ENCODE data around the gene GSTK1.

DNA sequence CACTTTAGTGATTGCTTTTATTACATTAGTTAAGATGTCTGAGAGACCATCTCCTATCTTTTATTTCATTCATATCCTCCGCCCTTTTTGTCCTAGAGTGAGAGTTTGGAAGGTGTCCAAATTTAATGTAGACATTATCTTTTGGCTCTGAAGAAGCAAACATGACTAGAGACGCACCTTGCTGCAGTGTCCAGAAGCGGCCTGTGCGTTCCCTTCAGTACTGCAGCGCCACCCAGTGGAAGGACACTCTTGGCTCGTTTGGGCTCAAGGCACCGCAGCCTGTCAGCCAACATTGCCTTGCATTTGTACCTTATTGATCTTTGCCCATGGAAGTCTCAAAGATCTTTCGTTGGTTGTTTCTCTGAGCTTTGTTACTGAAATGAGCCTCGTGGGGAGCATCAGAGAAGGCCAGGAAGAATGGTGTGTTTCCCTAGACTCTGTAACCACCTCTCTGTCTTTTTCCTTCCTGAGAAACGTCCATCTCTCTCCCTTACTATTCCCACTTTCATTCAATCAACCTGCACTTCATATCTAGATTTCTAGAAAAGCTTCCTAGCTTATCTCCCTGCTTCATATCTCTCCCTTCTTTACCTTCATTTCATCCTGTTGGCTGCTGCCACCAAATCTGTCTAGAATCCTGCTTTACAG lies 42.3 kb downstream of the GSTK1 start:
- TF ChIP-seq EZH2 (IDR thresholded peaks at IDR 0.05) (no peak), POLR2AphosphoS5 (IDR thresholded peaks at IDR 0.05; ENCODE audit: borderline replicate concordance, low read depth, low read length) (no peak), FOXP2 (optimal IDR thresholded peaks at IDR 0.05; ENCODE audit: control extremely low read depth, extremely low read length, insufficient read depth) (no peak)

All from SK-N-MC (cell line).